ENCODE results near the gene CDH15. TPM values are rescaled to one million over a fixed set of nuclear protein-coding genes. Genes with fewer than 3 reads are reported as not detected.
"Not testable (repeated sequence)": the region's sequence is repeated elsewhere in the genome, so short reads cannot be mapped to it uniquely, and the experiment has no call there.

The CDH15 gene
- total RNA-seq, 4 donors from 2014 or later: 0.84 to 8.1 (median 1.9) TPM

GRCh38 chr16:89187032-89187769 is 15.7 kb downstream of the CDH15 start:
- peaks cover 0 to 10% (median 7%) of the 10 kb centered on the region in 4 donors for H3K4me1 ChIP-seq
- H3K36me3 ChIP-seq: no peaks in the 10 kb centered on the region
- H3K9me3 ChIP-seq: no peaks in the 10 kb centered on the region
- H3K27ac ChIP-seq: no peak overlapping the region
- WGBS, 2 donors: 66 to 72% methylated on average over 14 to 19 of the region's 19 CpGs
- TF ChIP-seq CTCF (IDR thresholded peaks at IDR 0.05) (no peak), POLR2A (IDR thresholded peaks at IDR 0.05) (no peak), EP300 (IDR thresholded peaks at IDR 0.05) (no peak)
- DNase-seq (ENCODE audit: low spot score in 2 of 2): no peak
- no peak overlapping the region for H3K4me3 ChIP-seq
- H3K27me3 ChIP-seq: peaks cover 0 to 6% of the 10 kb centered on the region in 2 donors

GRCh38 chr16:89187770-89188392 is 16.3 kb downstream of the CDH15 start:
- no peak overlapping the region for H3K4me3 ChIP-seq
- H3K9me3 ChIP-seq: no peaks in the 10 kb centered on the region
- H3K27ac ChIP-seq: no peak overlapping the region
- H3K27me3 ChIP-seq: peaks cover 0 to 6% of the 10 kb centered on the region in 2 donors
- TF ChIP-seq POLR2A (IDR thresholded peaks at IDR 0.05) (no peak), EP300 (IDR thresholded peaks at IDR 0.05) (no peak), CTCF (IDR thresholded peaks at IDR 0.05) (no peak)
- H3K36me3 ChIP-seq: no peaks in the 10 kb centered on the region
- no peak for DNase-seq (ENCODE audit: low spot score in 2 of 2)
- peaks cover 0 to 12% (median 8%) of the 10 kb centered on the region in 4 donors for H3K4me1 ChIP-seq
- WGBS, 2 donors: 66 to 69% methylated on average over 17 to 18 of the region's 19 CpGs

- H3K9me3 ChIP-seq; H3K27me3 ChIP-seq; H3K27ac ChIP-seq; H3K36me3 ChIP-seq; DNase-seq (ENCODE audit: low spot score in 2 of 2); H3K4me3 ChIP-seq: not testable (repeated sequence)
- WGBS, 2 donors: 79 to 85% methylated on average over 9 to 11 of the region's 25 CpGs
- peaks cover 0 to 17% (median 8%) of the 10 kb centered on the region in 4 donors for H3K4me1 ChIP-seq
These were observed 17.2 kb downstream of the CDH15 start for GRCh38 chr16:89188471-89189357.

GRCh38 chr16:89189358-89190025 is 17.9 kb downstream of the CDH15 start:
- Histone ChIP-seq H3K27ac (no peak overlapping the region), H3K36me3 (no peaks in the 10 kb centered on the region), H3K4me1 (peaks cover 0 to 17% (median 8%) of the 10 kb centered on the region in 4 donors), H3K27me3 (no peaks in the 10 kb centered on the region), H3K4me3 (no peak overlapping the region), H3K9me3 (no peaks in the 10 kb centered on the region)
- no peak for TF ChIP-seq CTCF (IDR thresholded peaks at IDR 0.05)
- TF ChIP-seq EP300 (IDR thresholded peaks at IDR 0.05): no peak
- TF ChIP-seq POLR2A (IDR thresholded peaks at IDR 0.05): no peak
- WGBS, 2 donors: 58 to 62% methylated on average over 14 of the region's 14 CpGs
- no peak for DNase-seq (ENCODE audit: low spot score in 2 of 2)
